ENCODE measurements around the gene CABLES2.

The CABLES2 gene

GRCh38 chr20:62387219-62387913 is 19.7 kb downstream of the CABLES2 start:
- no peak for TF ChIP-seq CTCF (IDR thresholded peaks at IDR 0.05; ENCODE audit: insufficient read depth, low read depth, low read length, missing control alignments)
- no peak for DNase-seq (ENCODE audit: low read depth)

GRCh38 chr20:62386383-62387218 is 20.5 kb downstream of the CABLES2 start, which contains the start of gene RPS21:
Gene RPS21, plus strand, starts transcription at chr20:62387103. Its CDS starts 236 bp downstream, at chr20:62387339.
- TF ChIP-seq CTCF (IDR thresholded peaks at IDR 0.05; ENCODE audit: insufficient read depth, low read depth, low read length, missing control alignments) = no peak
- peak; percentile 95 for DNase-seq (ENCODE audit: low read depth)
- H3K4me3 ChIP-seq (ENCODE audit: low read length) = peak within 1 kb of the TSS; percentile 98

More at GRCh38 chr20:62387219-62387913, 19.7 kb downstream of the CABLES2 start:
- peak overlapping the region; percentile 98 for H3K4me3 ChIP-seq (ENCODE audit: low read length)

- peak; percentile 96 for TF ChIP-seq CTCF (IDR thresholded peaks at IDR 0.05; ENCODE audit: insufficient read depth, low read depth, low read length, missing control alignments)
- DNase-seq (ENCODE audit: low read depth) = peak; percentile 88
- no peak overlapping the region for H3K4me3 ChIP-seq (ENCODE audit: low read length)
These were observed 24.5 kb downstream of the CABLES2 start for GRCh38 chr20:62382306-62383198.

GRCh38 chr20:62381842-62382241 is 25.2 kb downstream of the CABLES2 start:
- TF ChIP-seq CTCF (IDR thresholded peaks at IDR 0.05; ENCODE audit: insufficient read depth, low read depth, low read length, missing control alignments) = no peak
- H3K4me3 ChIP-seq (ENCODE audit: low read length) = no peak overlapping the region
- no peak for DNase-seq (ENCODE audit: low read depth)

- H3K4me3 ChIP-seq (ENCODE audit: low read length) = no peak overlapping the region
- TF ChIP-seq CTCF (IDR thresholded peaks at IDR 0.05; ENCODE audit: insufficient read depth, low read depth, low read length, missing control alignments) = no peak
- peak; percentile 86 for DNase-seq (ENCODE audit: low read depth)
These were observed 25.8 kb downstream of the CABLES2 start for GRCh38 chr20:62381202-62381797.

GRCh38 chr20:62378215-62378614 is 28.9 kb downstream of the CABLES2 start:
- H3K4me3 ChIP-seq (ENCODE audit: low read length) = peak overlapping the region; percentile 40
- TF ChIP-seq CTCF (IDR thresholded peaks at IDR 0.05; ENCODE audit: insufficient read depth, low read depth, low read length, missing control alignments) = no peak
- DNase-seq (ENCODE audit: low read depth) = peak; percentile 99

All from epithelial cell of esophagus (primary cell).